AG04450 (cell line): ENCODE measurements around the gene RRP8. TPM values are rescaled to one million over a fixed set of nuclear protein-coding genes. Genes with fewer than 3 reads are reported as not detected.

Experiments used
- CTCF ChIA-PET: fragments of 300-600, 350-600 bp; formaldehyde crosslinking; extraction: SDS; loops from one replicate; lab custom pipeline; 2022; ENCODE audit warnings: antibody characterized with exemption, inconsistent platforms; lab: Charles Lee
- POLR2A ChIA-PET: fragments of 350-600 bp; formaldehyde crosslinking; extraction: SDS; loops from one replicate; lab custom pipeline; 2021; ENCODE audit warnings: antibody characterized with exemption, inconsistent platforms; lab: Yijun Ruan, JAX
- DNase-seq: peaks from one replicate; pipeline ENCODE4 v3.0.0-alpha.2; 2011; ENCODE audit warnings: low read depth, low spot score
- H3K27ac ChIP-seq: one replicate; pipeline ENCODE4 v1.5.1; 2012; ENCODE audit warnings: low read depth, low read length, control low read depth
- H3K27me3 ChIP-seq: one replicate; pipeline ENCODE4 v1.6.0; 2012; ENCODE audit warnings: low read length; ENCODE audit not compliant: control insufficient read depth, insufficient read depth
- H3K4me3 ChIP-seq: 2 replicates; pipeline ENCODE4 v1.5.1; 2011; ENCODE audit warnings: mild to moderate bottlenecking, low read depth, low read length, control low read depth
- H3K9me3 ChIP-seq: 2 replicates; pipeline ENCODE4 v1.5.1; 2012; ENCODE audit warnings: low read length; ENCODE audit not compliant: control insufficient read depth, insufficient read depth
- CTCF ChIP-seq: IDR thresholded peaks from 2 replicates; pipeline ENCODE4 v1.5.1; 2011; ENCODE audit warnings: low read depth, low read length, control low read depth, inconsistent platforms
- polyA plus RNA-seq: library from polyadenylated mRNA; depleted of rRNA; stranded (reverse); fragments of >200 nt; gene quantifications from 2 replicates; pipeline ENCODE4 v1.2.3, GENCODE V29; 2011

RRP8 gene
- polyA plus RNA-seq, 1 experiment, result 16.3 TPM

- H3K27ac ChIP-seq, result no peak overlapping the region
- H3K9me3 ChIP-seq, result peaks cover 8% of the 10 kb centered on the region; the same call in 1 of the 2 replicates
- DNase-seq, result peak; percentile 39
- H3K4me3 ChIP-seq, result no peak overlapping the region
- H3K27me3 ChIP-seq, result no peaks in the 10 kb centered on the region
- ChIA-PET POLR2A (no interaction called here), CTCF (no interaction called here)
- TF ChIP-seq CTCF, result no peak
Observed at GRCh38 chr11:6572215-6572614, 31.2 kb downstream of the RRP8 start.

GRCh38 chr11:6571434-6572008, 31.9 kb downstream of the RRP8 start:
- no peak for TF ChIP-seq CTCF
- no peak for DNase-seq
- Histone ChIP-seq H3K9me3 (peaks cover 8% of the 10 kb centered on the region; the same call in 1 of the 2 replicates), H3K27me3 (no peaks in the 10 kb centered on the region), H3K4me3 (no peak overlapping the region), H3K27ac (no peak overlapping the region)
- POLR2A ChIA-PET, result no interaction called here
- CTCF ChIA-PET, result no interaction called here

- H3K4me3 ChIP-seq, result no peak overlapping the region
- ChIA-PET CTCF (no interaction called here), POLR2A (no interaction called here)
- TF ChIP-seq CTCF, result no peak
- H3K9me3 ChIP-seq, result peaks cover 8% of the 10 kb centered on the region; the same call in 1 of the 2 replicates
- no peak for DNase-seq
- no peak overlapping the region for H3K27ac ChIP-seq
- H3K27me3 ChIP-seq, result no peaks in the 10 kb centered on the region
Observed at GRCh38 chr11:6570691-6571427, 32.6 kb downstream of the RRP8 start.

GRCh38 chr11:6569706-6570105, 33.7 kb downstream of the RRP8 start:
- no peaks in the 10 kb centered on the region for H3K27me3 ChIP-seq
- DNase-seq, result no peak
- CTCF ChIA-PET, result interaction anchor here (0.6 to 1.2 kb wide), 2 partner anchors 38 to 139 kb away, joined by 4 to 8 read pairs; no protein-coding TSS in a partner anchor
- POLR2A ChIA-PET, result no interaction called here
- peaks cover 8% of the 10 kb centered on the region; the same call in 1 of the 2 replicates for H3K9me3 ChIP-seq
- H3K4me3 ChIP-seq, result no peak overlapping the region
- no peak for TF ChIP-seq CTCF
- H3K27ac ChIP-seq, result no peak overlapping the region
